Epithelial cell of prostate (primary cell): ENCODE results near the gene PPP1R2B.
"Not testable (repeated sequence)": the region's sequence is repeated elsewhere in the genome, so short reads cannot be mapped to it uniquely, and the experiment has no call there.

Experiments
- DNase-seq: peaks from one replicate; pipeline ENCODE4 v3.0.0-alpha.2; 2011; ENCODE audit warnings: low read depth, low spot score
- H3K27ac ChIP-seq: fragments of 450-650 bp; 2 replicates; pipeline ENCODE4 v1.5.1; 2017; ENCODE audit warnings: mild to moderate bottlenecking

PPP1R2B gene

DNA sequence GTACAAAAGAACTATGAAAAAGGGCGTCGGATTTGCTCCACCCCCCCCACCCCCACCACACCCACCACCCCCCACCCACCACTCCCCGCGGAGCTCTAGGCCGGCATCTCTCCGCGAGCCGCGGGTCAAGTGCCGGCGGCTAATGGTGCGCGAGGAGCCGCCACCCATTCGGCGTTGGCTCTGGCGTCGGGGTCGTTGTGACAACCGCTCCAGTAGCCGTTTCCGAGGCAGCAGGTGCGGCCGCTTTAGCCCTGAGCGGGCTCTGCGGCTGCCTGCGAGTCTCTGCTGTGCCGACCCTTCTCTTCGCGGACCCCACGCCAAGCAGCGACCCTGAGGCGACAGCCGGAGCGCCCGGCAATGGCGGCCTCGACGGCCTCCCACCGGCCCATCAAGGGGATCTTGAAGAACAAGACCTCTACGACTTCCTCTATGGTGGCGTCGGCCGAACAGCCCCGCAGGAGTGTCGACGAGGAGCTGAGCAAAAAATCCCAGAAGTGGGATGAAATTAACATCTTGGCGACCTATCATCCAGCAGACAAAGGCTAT lies at the start of gene PPP1R2B:
TSS of gene PPP1R2B (plus strand) at position 90 of the 546 bp plus-strand sequence. CDS start at position 358, 268 bp downstream.
- DNase-seq, result no peak
- no peak within 1 kb of the TSS for H3K27ac ChIP-seq

GRCh38 chr5:156800929-156801328 lies 49.2 kb upstream of the PPP1R2B start:
- DNase-seq, result no peak
- no peak overlapping the region for H3K27ac ChIP-seq

- H3K27ac ChIP-seq, result no peak overlapping the region
- no peak for DNase-seq
Measured at GRCh38 chr5:156802501-156802900, 47.6 kb upstream of the PPP1R2B start.

- no peak overlapping the region for H3K27ac ChIP-seq
- DNase-seq, result no peak
Measured at GRCh38 chr5:156803404-156803803, 46.7 kb upstream of the PPP1R2B start.

GRCh38 chr5:156812959-156813358 lies 37.1 kb upstream of the PPP1R2B start:
- H3K27ac ChIP-seq, result no peak overlapping the region
- no peak for DNase-seq

DNA sequence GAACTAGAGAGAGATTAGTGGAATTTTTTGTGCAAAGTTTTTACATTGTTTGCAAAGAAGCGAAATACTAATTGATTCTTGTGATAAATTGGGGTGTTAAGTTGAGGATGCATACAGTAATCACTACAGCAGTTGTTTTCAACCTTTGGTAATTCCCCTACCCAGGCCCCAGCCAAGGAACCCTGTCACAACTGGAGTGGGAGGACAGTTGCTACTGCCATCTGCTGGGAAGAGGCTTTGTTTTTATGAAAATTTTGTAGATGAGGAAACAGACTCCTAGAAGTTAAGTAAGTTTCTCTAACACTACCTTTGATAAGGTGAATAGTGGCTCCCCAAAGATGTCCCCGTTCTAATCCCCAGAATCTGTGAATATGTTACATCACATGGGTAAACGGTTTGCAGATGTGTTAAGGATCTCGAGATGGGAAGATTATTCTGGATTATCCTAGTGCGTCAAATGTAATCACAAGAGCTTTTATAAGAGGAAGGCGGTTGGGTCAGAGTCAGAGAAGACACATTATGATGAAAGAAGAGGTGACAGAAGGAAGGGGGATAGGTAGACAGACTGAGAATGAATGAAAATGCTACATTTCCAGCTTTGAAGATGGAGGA lies 34.0 kb upstream of the PPP1R2B start:
- no peak for DNase-seq
- no peak overlapping the region for H3K27ac ChIP-seq

GRCh38 chr5:156819537-156819936 lies 30.6 kb upstream of the PPP1R2B start:
- DNase-seq, result no peak
- H3K27ac ChIP-seq, result no peak overlapping the region

GRCh38 chr5:156819967-156820581 lies 30.0 kb upstream of the PPP1R2B start:
- H3K27ac ChIP-seq, result no peak overlapping the region
- no peak for DNase-seq

DNA sequence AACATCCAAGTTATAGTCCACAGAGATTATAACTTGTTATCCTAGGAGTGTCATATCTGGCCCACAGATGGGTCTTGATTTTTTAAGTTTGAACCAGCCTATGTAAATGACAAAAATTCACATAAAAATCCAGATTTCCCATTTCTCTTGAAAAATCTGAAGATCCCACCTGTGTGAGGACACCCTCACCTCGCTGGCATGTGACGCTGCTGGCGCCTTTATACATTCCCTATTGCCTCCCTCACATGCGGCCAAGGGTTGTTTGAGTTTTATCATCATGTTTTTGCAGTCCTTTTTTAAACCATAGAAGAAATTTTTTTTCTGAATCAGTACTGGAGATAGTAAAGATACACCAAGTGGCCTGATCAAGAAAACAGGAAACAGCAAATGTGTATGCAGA lies 25.9 kb upstream of the PPP1R2B start:
- DNase-seq, result no peak
- no peak overlapping the region for H3K27ac ChIP-seq

GRCh38 chr5:156824800-156825199 lies 25.3 kb upstream of the PPP1R2B start:
- DNase-seq, result no peak

GRCh38 chr5:156825688-156826087 lies 24.4 kb upstream of the PPP1R2B start:
- H3K27ac ChIP-seq, result no peak overlapping the region
- DNase-seq, result no peak

More at GRCh38 chr5:156824800-156825199, 25.3 kb upstream of the PPP1R2B start:
- H3K27ac ChIP-seq, result no peak overlapping the region

DNA sequence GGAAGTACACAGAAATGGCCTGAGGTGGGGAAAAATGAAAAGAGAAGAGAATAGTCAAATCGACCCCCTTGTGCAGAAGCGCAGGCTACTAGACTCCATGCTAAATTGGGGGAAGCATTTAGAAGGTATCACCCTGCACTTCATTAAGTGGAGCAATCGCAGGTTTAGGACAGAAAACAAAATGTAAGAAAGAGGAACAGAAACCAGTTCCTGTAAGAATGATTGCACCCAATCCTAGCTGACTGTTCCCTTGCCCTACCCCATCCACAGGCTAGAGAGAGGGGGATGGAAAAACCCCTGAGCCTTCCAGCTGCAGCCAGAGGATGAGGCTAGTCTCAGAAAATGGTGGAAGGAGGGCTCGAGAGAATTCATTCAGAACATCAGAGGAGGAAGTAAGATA lies 23.9 kb upstream of the PPP1R2B start:
- DNase-seq, result no peak
- H3K27ac ChIP-seq, result no peak overlapping the region

GRCh38 chr5:156834916-156835315 lies 15.2 kb upstream of the PPP1R2B start:
- no peak for DNase-seq
- H3K27ac ChIP-seq, result no peak overlapping the region

DNA sequence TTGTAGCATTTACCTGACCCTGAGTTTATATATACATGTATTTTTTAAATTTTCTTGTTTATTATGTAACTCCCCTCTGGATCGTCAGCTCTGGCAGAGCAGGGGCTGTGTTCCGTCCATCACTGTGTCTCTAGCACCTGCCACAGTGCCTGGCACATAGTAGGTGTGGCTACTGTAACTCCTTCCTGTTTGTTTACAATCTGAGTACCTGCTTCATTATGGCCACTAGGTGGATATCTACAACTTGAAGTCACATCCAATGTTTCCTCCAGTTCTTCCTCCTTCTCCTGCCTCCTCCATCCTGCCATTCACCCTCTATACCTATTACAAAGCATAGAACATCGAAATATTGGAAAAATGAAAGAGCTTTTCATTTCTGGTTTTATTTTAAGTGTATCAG lies 14.2 kb upstream of the PPP1R2B start:
- DNase-seq, result no peak

GRCh38 chr5:156836846-156837245 lies 13.2 kb upstream of the PPP1R2B start:
- DNase-seq, result no peak
- H3K27ac ChIP-seq, result no peak overlapping the region

More for the DNA sequence above, 14.2 kb upstream of the PPP1R2B start:
- no peak overlapping the region for H3K27ac ChIP-seq

DNA sequence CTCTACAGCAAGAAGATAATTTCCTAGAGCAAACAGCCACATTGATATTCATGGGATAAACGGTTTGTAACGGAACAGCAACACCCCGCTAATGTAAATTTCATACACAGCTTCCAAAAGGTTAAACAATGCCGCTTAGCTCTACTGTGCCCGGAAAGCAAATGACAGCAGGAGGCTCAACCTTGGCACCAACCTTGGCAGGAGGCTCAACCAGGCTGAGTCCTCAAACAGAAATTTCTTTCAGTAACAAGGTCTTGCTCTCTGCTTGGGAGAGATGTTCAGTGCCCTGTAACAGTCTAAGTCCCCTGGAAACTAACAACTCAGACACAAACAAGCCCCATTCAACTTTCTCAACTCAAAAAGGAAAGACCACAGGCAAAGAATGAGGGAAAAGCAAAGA lies 11.1 kb upstream of the PPP1R2B start:
- DNase-seq, result no peak
- no peak overlapping the region for H3K27ac ChIP-seq

GRCh38 chr5:156841737-156842136 lies 8.4 kb upstream of the PPP1R2B start:
- DNase-seq, result no peak
- H3K27ac ChIP-seq, result no peak overlapping the region

- no peak overlapping the region for H3K27ac ChIP-seq
- DNase-seq, result no peak
Measured at GRCh38 chr5:156846914-156847313, 3.2 kb upstream of the PPP1R2B start.

GRCh38 chr5:156848447-156848846 lies 1.6 kb upstream of the PPP1R2B start:
- not testable (repeated sequence) for DNase-seq, H3K27ac ChIP-seq

GRCh38 chr5:156851880-156852279 lies 1.8 kb downstream of the PPP1R2B start:
- DNase-seq, result no peak
- no peak overlapping the region for H3K27ac ChIP-seq

DNA sequence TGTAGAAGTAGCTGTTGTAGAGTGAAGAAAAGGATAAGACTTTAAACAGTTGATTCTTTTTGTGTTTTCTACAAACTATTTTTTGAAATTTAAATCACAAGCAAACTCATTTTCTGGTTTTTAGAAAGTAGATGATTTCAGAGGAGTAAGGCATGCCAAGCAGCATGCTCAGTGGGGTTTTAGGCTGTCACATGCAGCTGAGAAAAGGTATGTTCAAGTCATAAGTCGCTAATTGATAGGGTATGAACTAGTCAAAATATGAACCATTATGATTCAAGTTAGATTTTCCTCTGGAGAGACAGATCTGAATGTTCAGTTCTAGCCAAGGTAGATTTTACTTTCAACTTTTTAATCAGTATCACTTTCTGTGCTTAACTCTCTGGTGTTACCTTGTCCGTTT lies 3.0 kb downstream of the PPP1R2B start:
- not testable (repeated sequence) for H3K27ac ChIP-seq, DNase-seq

DNA sequence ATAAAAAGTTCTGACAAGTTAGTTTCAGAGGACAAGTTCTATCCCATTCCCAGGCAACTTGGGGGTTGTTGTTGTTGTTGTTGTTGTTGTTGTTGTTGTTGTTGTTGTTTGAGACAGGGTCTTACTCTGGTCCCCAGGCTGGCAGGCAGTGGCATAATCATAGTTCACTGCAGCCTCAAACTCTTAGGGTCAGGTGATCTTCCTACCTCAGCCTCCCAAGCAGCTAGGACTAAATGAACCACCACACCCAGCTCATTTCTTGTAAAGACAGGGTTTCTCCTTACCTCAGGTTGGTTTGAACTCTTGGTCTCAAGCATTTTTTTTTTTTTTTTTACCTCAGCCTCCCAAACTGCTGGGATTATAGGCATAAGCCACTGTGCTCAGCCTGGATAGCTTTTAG lies 15.3 kb downstream of the PPP1R2B start:
- DNase-seq, result no peak
- no peak overlapping the region for H3K27ac ChIP-seq
